Spleen (tissue), 11 donors: ENCODE data around the gene DLG2. TPM values are rescaled to one million over a fixed set of nuclear protein-coding genes. Genes with fewer than 3 reads are reported as not detected.
"Not testable (repeated sequence)": the region's sequence is repeated elsewhere in the genome, so short reads cannot be mapped to it uniquely, and the experiment has no call there.

Experiments
- DNase-seq: peaks from one replicate; pipeline ENCODE4 v3.0.0-alpha.2; 2020
- H3K27ac ChIP-seq, 8 donors: fragments of 200-600 bp; sonication (generic) in 7 of 8; 1 replicate in 4 of 8; 2 replicates in 4 of 8; pipeline versions ENCODE4 v1.5.0 to v1.8.0; 2016 to 2021; ENCODE audit warnings: inconsistent platforms in 4 of 8, mild to moderate bottlenecking in 4 of 8, moderate library complexity in 1 of 8
- H3K27me3 ChIP-seq, 7 donors: fragments of 200-600 bp; sonication (generic) in 6 of 7; replicated peaks in 1 of 7; 1 replicate in 4 of 7; 2 replicates in 3 of 7; pipeline versions ENCODE4 v1.5.0 to v1.8.0; 2016 to 2021; ENCODE audit warnings: inconsistent platforms in 3 of 7, mild to moderate bottlenecking in 1 of 7
- H3K36me3 ChIP-seq, 6 donors: fragments of 200-600 bp; sonication (generic) in 5 of 6; 1 replicate in 4 of 6; 2 replicates in 2 of 6; pipeline versions ENCODE4 v1.5.0 to v1.8.0; 2016 to 2021; ENCODE audit warnings: inconsistent platforms in 2 of 6
- H3K4me1 ChIP-seq, 6 donors: fragments of 200-600 bp; sonication (generic) in 5 of 6; 1 replicate in 3 of 6; 2 replicates in 3 of 6; pipeline versions ENCODE4 v1.5.0 to v1.8.0; 2016 to 2021; ENCODE audit warnings: inconsistent platforms in 3 of 6
- H3K4me3 ChIP-seq, 8 donors: fragments of 200-600 bp; sonication (generic) in 7 of 8; 1 replicate in 4 of 8; 2 replicates in 4 of 8; pipeline versions ENCODE4 v1.5.0 to v1.8.0; 2016 to 2021; ENCODE audit warnings: inconsistent platforms in 4 of 8, mild to moderate bottlenecking in 4 of 8, moderate library complexity in 2 of 8
- H3K9me3 ChIP-seq, 8 donors: fragments of 200-600 bp; sonication (generic) in 7 of 8; 1 replicate in 4 of 8; 2 replicates in 4 of 8; pipeline versions ENCODE4 v1.5.0 to v1.8.0; 2016 to 2021; ENCODE audit warnings: inconsistent platforms in 4 of 8
- POLR2A ChIP-seq, 3 donors: fragments of 450-650 bp; IDR thresholded peaks; one replicate each; pipeline ENCODE4 v1.5.1; 2017; ENCODE audit warnings: antibody characterized with exemption in 3 of 3, mild to moderate bottlenecking in 1 of 3
- POLR2AphosphoS5 ChIP-seq, 3 donors: sonication (generic); formaldehyde crosslinking; IDR thresholded peaks; one replicate each; pipeline ENCODE4 v1.5.1; 2017; ENCODE audit warnings: antibody characterized with exemption in 3 of 3
- WGBS, 5 donors: extraction: QIAGEN DNeasy Blood & Tissue Kit in 3 of 5; methylation state at CpG; one replicate each; pipeline versions ENCODE4 v1.1.5 to v1.1.7; 2013 to 2018; 5-methylcytosine and 5-hydroxymethylcytosine counted together
- intact Hi-C: fragments of 100-400 bp; cut with DNase I; formaldehyde crosslinking; loops from one replicate; pipeline ENCODE4 v1.15.0; 2023; ENCODE audit warnings: low total_unique reads
- polyA plus RNA-seq, 3 donors: library from polyadenylated mRNA; stranded (reverse); fragments of 200-250 nt; gene quantifications; one replicate each; pipeline ENCODE4 v1.2.1, GENCODE V29; 2013
- total RNA-seq, 7 donors: library from RNA; depleted of rRNA in 3 of 7; stranded (reverse); fragments of >200 nt in 3 of 7; fragmentation: NEBNext Ultra II Directional in 4 of 7; extraction: Animal tissue kit (Norgen Biotek cat#: 25700) in 4 of 7; gene quantifications; one replicate each; pipeline versions ENCODE4 v1.1.0 to v1.2.1, GENCODE V29; 2016 to 2021
- TF ChIP-seq, protein P1 (sequence below), 11 experiments: fragments of 200-600 bp in 7 of 11; fragments of 450-650 bp in 4 of 11; sonication (generic) in 4 of 11; IDR thresholded peaks in 8 of 11; conservative IDR thresholded peaks in 3 of 11; 1 replicate in 7 of 11; 2 replicates in 4 of 11; pipeline versions ENCODE4 v1.4.0 to v1.8.0; 2016 to 2021; ENCODE audit warnings: antibody characterized with exemption in 11 of 11, inconsistent platforms in 4 of 11, mild to moderate bottlenecking in 1 of 11
- donor health status: healthy with polysubstance abuse.
- donor health status: DM: no; HTN: no; CAD: no; lungs with moderate emphysema.
- donor health status: DM: no; HTN: no; CAD: no.
- donor health status: Bipolar disorder and iron deficiency.
- donor health status: healthy.
- donor health status: DM: no; HTN: no; CAD: no.
- donor health status: DM: yes; HTN: yes; CAD: no.

DLG2 gene
- total and polyA plus RNA-seq, 10 donors: 0.43 to 12.7 (median 7.9) TPM

DNA sequence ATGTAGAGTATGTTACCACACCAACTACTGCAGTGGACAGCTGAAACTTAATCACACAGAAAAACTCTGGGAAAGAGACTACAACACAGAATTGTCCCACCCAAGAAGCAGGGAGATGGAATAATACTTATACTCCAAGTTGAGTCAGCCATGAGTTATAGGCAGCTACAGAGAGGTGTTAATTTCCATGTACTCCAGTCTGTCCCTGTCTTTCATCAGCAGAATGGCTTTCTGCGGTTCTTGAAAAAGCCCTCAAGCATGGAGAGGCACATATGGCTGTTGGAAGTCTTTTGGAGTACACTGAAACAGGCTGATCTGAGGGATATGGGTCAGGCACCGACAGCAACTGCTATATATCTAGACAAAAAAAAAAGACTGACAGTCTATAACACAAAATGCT is 219.5 kb downstream of the DLG2 start:
- 70 to 92% (median 79%) methylated on average over 2 of the region's 2 CpGs for WGBS, 5 donors
- H3K27me3 ChIP-seq: no peaks in the 10 kb centered on the region

DNA sequence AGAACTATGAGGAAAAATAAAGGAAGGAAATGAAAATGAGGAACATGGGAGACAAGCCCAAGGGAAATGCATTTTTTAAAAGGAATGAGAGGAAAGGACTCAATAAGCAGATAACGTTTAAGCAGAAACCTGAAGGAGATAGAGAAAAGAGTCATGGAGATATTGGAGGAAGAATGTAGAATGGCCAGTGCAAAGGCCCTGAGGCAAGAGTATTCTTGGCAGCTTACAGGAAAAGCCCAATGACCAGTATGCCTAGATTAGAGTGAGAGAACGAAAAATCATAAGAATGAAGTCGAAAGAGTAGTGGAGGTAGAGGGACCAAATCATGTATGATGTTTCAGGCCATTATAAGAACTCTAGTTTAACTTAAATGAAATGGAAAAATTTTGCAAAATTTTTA is 220.3 kb downstream of the DLG2 start:
- WGBS, 5 donors: 66 to 73% (median 71%) methylated on average over 3 of the region's 3 CpGs
- H3K4me3 ChIP-seq: no peak overlapping the region

More for the DNA sequence above, 219.5 kb downstream of the DLG2 start:
- TF ChIP-seq POLR2AphosphoS5 (IDR thresholded peaks at IDR 0.05): no peak
- TF ChIP-seq, protein P1, sequence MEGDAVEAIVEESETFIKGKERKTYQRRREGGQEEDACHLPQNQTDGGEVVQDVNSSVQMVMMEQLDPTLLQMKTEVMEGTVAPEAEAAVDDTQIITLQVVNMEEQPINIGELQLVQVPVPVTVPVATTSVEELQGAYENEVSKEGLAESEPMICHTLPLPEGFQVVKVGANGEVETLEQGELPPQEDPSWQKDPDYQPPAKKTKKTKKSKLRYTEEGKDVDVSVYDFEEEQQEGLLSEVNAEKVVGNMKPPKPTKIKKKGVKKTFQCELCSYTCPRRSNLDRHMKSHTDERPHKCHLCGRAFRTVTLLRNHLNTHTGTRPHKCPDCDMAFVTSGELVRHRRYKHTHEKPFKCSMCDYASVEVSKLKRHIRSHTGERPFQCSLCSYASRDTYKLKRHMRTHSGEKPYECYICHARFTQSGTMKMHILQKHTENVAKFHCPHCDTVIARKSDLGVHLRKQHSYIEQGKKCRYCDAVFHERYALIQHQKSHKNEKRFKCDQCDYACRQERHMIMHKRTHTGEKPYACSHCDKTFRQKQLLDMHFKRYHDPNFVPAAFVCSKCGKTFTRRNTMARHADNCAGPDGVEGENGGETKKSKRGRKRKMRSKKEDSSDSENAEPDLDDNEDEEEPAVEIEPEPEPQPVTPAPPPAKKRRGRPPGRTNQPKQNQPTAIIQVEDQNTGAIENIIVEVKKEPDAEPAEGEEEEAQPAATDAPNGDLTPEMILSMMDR (IDR thresholded peaks at IDR 0.05 in 8 of 11, conservative IDR thresholded peaks at IDR 0.05 in 3 of 11): no peak
- no peak for TF ChIP-seq POLR2A (IDR thresholded peaks at IDR 0.05)
- no peaks in the 10 kb centered on the region for H3K4me1 ChIP-seq
- no peak for DNase-seq
- no peak overlapping the region for H3K27ac ChIP-seq
- no peaks in the 10 kb centered on the region for H3K36me3 ChIP-seq
- H3K9me3 ChIP-seq: peaks cover 0 to 19% (median 8%) of the 10 kb centered on the region in 8 donors
- H3K4me3 ChIP-seq: no peak overlapping the region
- intact Hi-C loops: no loop called here

DNA sequence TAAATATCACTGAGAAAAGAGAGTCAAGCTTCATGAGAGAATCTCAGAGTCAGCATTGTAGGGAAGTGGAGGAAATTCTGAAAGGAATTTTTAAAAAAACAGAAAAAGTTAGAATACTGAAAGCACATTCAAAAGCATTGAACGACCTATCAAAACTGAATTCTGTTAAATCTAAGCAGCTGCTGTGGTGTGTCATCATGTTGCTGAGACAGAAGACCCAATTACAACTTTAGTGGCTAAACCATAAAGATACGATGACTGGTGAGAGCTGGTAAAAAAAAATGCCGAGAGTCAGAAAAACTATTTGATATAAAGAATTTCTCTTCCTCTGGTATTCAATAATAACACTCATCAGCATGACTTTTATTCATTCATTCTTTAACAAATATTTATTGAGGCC is 220.8 kb downstream of the DLG2 start:
- Histone ChIP-seq H3K36me3 (no peaks in the 10 kb centered on the region), H3K27me3 (no peaks in the 10 kb centered on the region), H3K4me1 (no peaks in the 10 kb centered on the region), H3K9me3 (peaks cover 0 to 32% (median 20%) of the 10 kb centered on the region in 8 donors), H3K27ac (no peak overlapping the region), H3K4me3 (no peak overlapping the region)
- TF ChIP-seq, protein P1 (IDR thresholded peaks at IDR 0.05 in 8 of 11, conservative IDR thresholded peaks at IDR 0.05 in 3 of 11): no peak
- TF ChIP-seq POLR2A (IDR thresholded peaks at IDR 0.05) (no peak), POLR2AphosphoS5 (IDR thresholded peaks at IDR 0.05) (no peak)
- intact Hi-C loops: no loop called here
- WGBS, 5 donors: 72 to 79% (median 73%) methylated on average over 3 of the region's 3 CpGs
- DNase-seq: no peak

More for the DNA sequence above, 220.3 kb downstream of the DLG2 start:
- Histone ChIP-seq H3K9me3 (peaks cover 0 to 27% (median 15%) of the 10 kb centered on the region in 8 donors), H3K27ac (no peak overlapping the region), H3K36me3 (no peaks in the 10 kb centered on the region), H3K4me1 (no peaks in the 10 kb centered on the region), H3K27me3 (no peaks in the 10 kb centered on the region)
- intact Hi-C loops: no loop called here
- no peak for DNase-seq
- TF ChIP-seq POLR2AphosphoS5 (IDR thresholded peaks at IDR 0.05): no peak
- TF ChIP-seq, protein P1 (IDR thresholded peaks at IDR 0.05 in 8 of 11, conservative IDR thresholded peaks at IDR 0.05 in 3 of 11): no peak
- no peak for TF ChIP-seq POLR2A (IDR thresholded peaks at IDR 0.05)

DNA sequence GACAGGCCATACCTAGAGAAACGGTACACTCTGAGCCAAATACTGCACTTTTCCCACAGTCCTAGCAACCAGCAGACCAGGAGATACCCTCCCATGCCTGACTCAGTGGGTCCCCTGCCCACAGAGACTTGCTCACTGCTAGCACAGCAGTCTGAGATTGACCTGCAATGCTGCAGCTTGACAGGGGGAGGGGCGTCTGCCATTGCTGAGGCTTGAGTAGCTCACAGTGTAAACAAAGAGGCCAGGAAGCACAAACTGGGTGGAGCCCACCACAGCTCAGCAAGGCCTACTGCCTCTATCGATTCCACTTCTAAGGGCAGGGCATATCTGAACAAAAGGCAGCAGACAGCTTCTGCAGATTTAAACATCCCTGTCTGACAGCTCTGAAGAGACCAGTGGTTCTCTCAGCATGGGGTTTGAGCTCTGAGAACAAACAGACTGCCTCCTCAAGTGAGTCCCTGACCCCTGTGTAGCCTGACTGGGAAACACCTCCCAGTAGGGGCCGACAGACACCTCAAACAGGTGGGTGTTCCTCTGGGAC is 231.6 kb downstream of the DLG2 start:
- 51 to 65% (median 56%) methylated on average over 3 to 4 of the region's 4 CpGs for whole genome bisulfite sequencing, 5 donors
- intact Hi-C loops, H3K4me1 ChIP-seq, H3K27me3 ChIP-seq, DNase-seq, H3K4me3 ChIP-seq, H3K36me3 ChIP-seq, H3K27ac ChIP-seq: not testable (repeated sequence)
- H3K9me3 ChIP-seq: peaks cover 0 to 65% (median 38%) of the 10 kb centered on the region in 8 donors
